Retinal pigment epithelial cell (primary cell): Measurements from ENCODE around the gene CES5A.

Experiments used
- DNase-seq: peaks from one replicate; pipeline ENCODE4 v3.0.0-alpha.2; 2010; ENCODE audit warnings: low read depth
- H3K4me3 ChIP-seq: 2 replicates; pipeline ENCODE4 v1.5.1; 2011; ENCODE audit warnings: mild to moderate bottlenecking, low read length, control low read depth, moderate library complexity
- TF ChIP-seq, protein P1 (sequence below): conservative IDR thresholded peaks from 2 replicates; pipeline ENCODE4 v1.5.1; 2011; ENCODE audit warnings: low read depth, low read length, control low read depth, inconsistent platforms

Gene CES5A

GRCh38 chr16:55912022-55912421 is 36.8 kb upstream of the CES5A start:
- no peak for DNase-seq
- TF ChIP-seq, protein P1, sequence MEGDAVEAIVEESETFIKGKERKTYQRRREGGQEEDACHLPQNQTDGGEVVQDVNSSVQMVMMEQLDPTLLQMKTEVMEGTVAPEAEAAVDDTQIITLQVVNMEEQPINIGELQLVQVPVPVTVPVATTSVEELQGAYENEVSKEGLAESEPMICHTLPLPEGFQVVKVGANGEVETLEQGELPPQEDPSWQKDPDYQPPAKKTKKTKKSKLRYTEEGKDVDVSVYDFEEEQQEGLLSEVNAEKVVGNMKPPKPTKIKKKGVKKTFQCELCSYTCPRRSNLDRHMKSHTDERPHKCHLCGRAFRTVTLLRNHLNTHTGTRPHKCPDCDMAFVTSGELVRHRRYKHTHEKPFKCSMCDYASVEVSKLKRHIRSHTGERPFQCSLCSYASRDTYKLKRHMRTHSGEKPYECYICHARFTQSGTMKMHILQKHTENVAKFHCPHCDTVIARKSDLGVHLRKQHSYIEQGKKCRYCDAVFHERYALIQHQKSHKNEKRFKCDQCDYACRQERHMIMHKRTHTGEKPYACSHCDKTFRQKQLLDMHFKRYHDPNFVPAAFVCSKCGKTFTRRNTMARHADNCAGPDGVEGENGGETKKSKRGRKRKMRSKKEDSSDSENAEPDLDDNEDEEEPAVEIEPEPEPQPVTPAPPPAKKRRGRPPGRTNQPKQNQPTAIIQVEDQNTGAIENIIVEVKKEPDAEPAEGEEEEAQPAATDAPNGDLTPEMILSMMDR = no peak

DNA sequence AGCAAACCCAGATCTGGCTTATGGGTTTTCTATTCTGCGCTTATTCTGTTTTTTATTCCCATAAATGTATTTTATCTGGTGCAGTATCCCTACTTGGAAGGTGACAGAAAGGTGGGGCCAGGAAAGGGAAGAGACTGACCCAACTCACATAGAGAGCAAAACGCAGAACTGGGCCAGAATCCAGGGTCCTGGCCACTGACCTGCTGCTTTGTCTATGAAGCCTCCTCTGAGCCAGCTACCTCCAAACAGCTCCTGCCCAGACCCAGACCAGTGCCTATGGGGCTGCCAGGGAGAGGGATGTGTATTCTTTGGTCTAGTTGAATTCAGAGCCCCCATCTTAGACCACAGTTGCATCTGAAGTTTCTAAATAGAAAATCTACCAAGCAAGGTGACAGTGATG is 36.4 kb upstream of the CES5A start:
- TF ChIP-seq, protein P1 = no peak
- no peak for DNase-seq
- no peak overlapping the region for H3K4me3 ChIP-seq

More at GRCh38 chr16:55912022-55912421, 36.8 kb upstream of the CES5A start:
- H3K4me3 ChIP-seq = no peak overlapping the region

GRCh38 chr16:55909876-55910275 is 34.7 kb upstream of the CES5A start:
- H3K4me3 ChIP-seq = no peak overlapping the region
- DNase-seq = no peak
- TF ChIP-seq, protein P1 = no peak

DNA sequence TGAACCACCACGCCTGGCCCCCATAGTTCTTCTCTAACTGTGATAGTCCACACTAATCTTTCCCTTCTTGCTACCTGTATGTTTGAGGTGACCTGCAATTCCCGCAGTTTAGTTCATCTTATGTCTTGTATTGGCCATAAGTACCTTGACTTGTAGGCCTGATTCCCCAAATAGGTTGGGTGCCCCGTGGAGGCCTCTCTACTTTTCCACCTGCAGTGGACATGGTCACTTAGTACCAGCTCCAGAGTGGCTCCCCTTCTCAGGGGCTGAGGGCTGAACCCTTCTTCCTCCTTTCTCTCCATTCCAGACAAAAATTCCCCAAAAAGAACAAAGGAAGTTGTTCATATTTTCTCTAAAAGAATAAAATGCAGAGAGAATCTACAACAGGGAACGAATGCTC is 33.5 kb upstream of the CES5A start:
- no peak for DNase-seq
- TF ChIP-seq, protein P1 = no peak
- H3K4me3 ChIP-seq = no peak overlapping the region

DNA sequence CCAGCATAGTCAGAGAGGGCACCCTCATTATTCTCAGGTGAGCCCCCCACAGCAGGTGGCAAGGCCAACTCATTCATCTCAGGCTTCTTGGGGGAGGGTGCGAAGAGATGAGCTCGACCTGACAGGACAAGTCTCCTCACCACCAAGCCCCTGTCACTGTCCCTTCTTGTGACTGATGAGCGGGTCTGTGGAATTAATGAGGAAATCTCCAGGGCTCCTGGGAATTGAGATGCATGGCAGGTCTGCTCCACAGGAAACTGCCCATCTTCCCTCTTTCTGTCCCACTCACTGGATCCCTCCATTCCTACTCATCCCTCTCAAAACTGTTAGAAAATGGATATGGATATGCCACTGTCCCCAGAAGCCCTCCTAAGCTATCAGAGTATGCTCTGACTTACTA is 32.5 kb upstream of the CES5A start:
- no peak for DNase-seq
- no peak overlapping the region for H3K4me3 ChIP-seq
- TF ChIP-seq, protein P1 = no peak

- DNase-seq = no peak
- TF ChIP-seq, protein P1 = no peak
These were observed 30.9 kb upstream of the CES5A start for GRCh38 chr16:55906123-55906522.

GRCh38 chr16:55905651-55906050 is 30.5 kb upstream of the CES5A start:
- no peak overlapping the region for H3K4me3 ChIP-seq
- TF ChIP-seq, protein P1 = no peak
- no peak for DNase-seq

More at GRCh38 chr16:55906123-55906522, 30.9 kb upstream of the CES5A start:
- H3K4me3 ChIP-seq = no peak overlapping the region
